ENCODE measurements around the gene COPS4. TPM values are rescaled to one million over a fixed set of nuclear protein-coding genes. Genes with fewer than 3 reads are reported as not detected.

COPS4 gene
- total and polyA plus RNA-seq, 2 of the 8 experiments (the other 6 are each of a cell fraction or from before 2014, with no cell fraction given) = 14.9 to 28.3 TPM

DNA sequence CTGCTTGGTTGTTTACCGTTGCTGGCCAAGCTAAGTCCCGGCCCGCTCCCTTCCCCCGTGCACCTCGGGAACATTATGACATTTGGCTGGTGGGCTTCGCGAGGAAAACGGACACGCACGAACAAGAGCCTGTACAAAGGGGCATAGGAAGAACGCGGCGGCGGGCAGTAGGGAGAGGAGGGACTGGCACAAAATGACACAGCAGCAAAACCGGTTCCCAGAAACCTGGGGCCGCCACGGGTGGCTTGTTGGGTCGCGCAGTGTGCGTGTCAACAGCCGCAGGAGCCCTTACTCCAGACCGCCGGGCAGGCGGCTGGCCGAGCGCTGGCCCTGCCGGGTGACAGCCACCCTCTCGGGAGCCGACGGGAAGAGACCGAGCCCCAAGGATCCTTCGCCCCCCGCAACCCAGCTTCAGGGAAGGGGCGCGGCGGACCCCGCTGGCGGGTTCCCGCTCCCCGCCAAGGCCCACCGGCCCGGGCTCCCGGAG lies 22.7 kb upstream of the COPS4 start:
- FAIRE-seq = no peak
- Histone ChIP-seq H3K56ac (replicated peaks; ENCODE audit: insufficient read length, low read depth, low read length) (no peak overlapping the region), H4K5ac (ENCODE audit: insufficient read length, low read depth, low read length) (no peak overlapping the region), H3K79me1 (ENCODE audit: low read depth, low read length) (no peaks in the 10 kb centered on the region), H2BK5ac (ENCODE audit: low read depth, low read length) (no peak overlapping the region), H2AK5ac (ENCODE audit: low read depth, low read length) (no peak overlapping the region), H3K18ac (ENCODE audit: extremely low read depth, low read length) (no peak overlapping the region), H2AFZ (ENCODE audit: low read length) (no peak overlapping the region), H2BK15ac (ENCODE audit: low read length) (no peak overlapping the region), H3K14ac (ENCODE audit: insufficient read length) (no peak overlapping the region), H3K4ac (replicated peaks; ENCODE audit: insufficient read length, low read depth, low read length) (no peak overlapping the region), H3K4me1 (replicated peaks in 1 of 4; ENCODE audit: control insufficient read depth in 3 of 4, insufficient read depth in 4 of 4, low read length in 3 of 4) (peaks cover 0 to 6% (median 3%) of the 10 kb centered on the region in 4 experiments; a peak in 3 of 7 replicates), H3K4me3 (ENCODE audit: extremely low read depth in 1 of 4, insufficient read depth in 2 of 4, low read depth in 3 of 4, low read length in 4 of 4) (peak overlapping the region; percentile 67 to 98 (median 73)), H3K9ac (replicated peaks in 1 of 4; ENCODE audit: extremely low read depth in 1 of 4, low read depth in 3 of 4, low read length in 3 of 4) (peak overlapping the region in 3 of 4 experiments; percentile 42 to 61 (median 57); a peak in 3 of 7 replicates), H2BK12ac (ENCODE audit: low read depth, low read length) (no peak overlapping the region), H4K8ac (ENCODE audit: extremely low read depth, insufficient read depth, low read length) (no peak overlapping the region), H3K36me3 (ENCODE audit: control insufficient read depth in 2 of 4, insufficient read depth in 4 of 4, low read length in 3 of 4) (no peaks in the 10 kb centered on the region), H3K27me3 (replicated peaks in 1 of 4; ENCODE audit: control insufficient read depth in 3 of 4, extremely low read depth in 1 of 4, insufficient read depth in 3 of 4, low read length in 3 of 4) (peaks cover 0 to 6% (median 3%) of the 10 kb centered on the region in 4 experiments; a peak in 4 of 7 replicates), H2BK120ac (replicated peaks; ENCODE audit: low read depth, low read length) (no peak overlapping the region), H2BK20ac (ENCODE audit: low read length) (no peak overlapping the region), H3K23ac (ENCODE audit: insufficient read length) (no peak overlapping the region), H4K91ac (replicated peaks; ENCODE audit: insufficient read length, low read length) (no peak overlapping the region), H3K79me2 (ENCODE audit: control insufficient read depth in 1 of 2, insufficient read depth in 2 of 2, low read length in 2 of 2) (peaks cover 0 to 16% of the 10 kb centered on the region in 2 experiments; a peak in 2 of 4 replicates), H3K27ac (ENCODE audit: low read depth, low read length) (no peak overlapping the region), H3K4me2 (ENCODE audit: insufficient read depth in 1 of 2, low read depth in 2 of 2, low read length in 2 of 2) (peak overlapping the region; percentile 87 to 94), H4K20me1 (replicated peaks in 1 of 2; ENCODE audit: control insufficient read depth in 1 of 2, insufficient read depth in 2 of 2, low read length in 2 of 2) (no peaks in the 10 kb centered on the region), H3K23me2 (ENCODE audit: low read depth, low read length) (peaks cover 13% of the 10 kb centered on the region), H3K9me3 (ENCODE audit: insufficient read depth in 2 of 2, low read depth in 1 of 2, low read length in 1 of 2) (no peaks in the 10 kb centered on the region)
- DNase-seq (ENCODE audit: low read depth in 1 of 2, low spot score in 2 of 2) = peak in 1 of 2 experiments; percentile 63
- CTCF ChIA-PET (ENCODE audit: partially characterized antibody) = interaction anchor here (0.7 to 1.6 kb wide), 2 partner anchors 51 to 115 kb away, joined by 3 to 5 read pairs; no protein-coding TSS in a partner anchor
- POLR2A ChIA-PET (ENCODE audit: partially characterized antibody) = interaction anchor here (1.0 to 2.8 kb wide), 7 partner anchors 10 to 119 kb away, joined by 4 to 20 read pairs (median 8); partner anchors contain the start of genes COPS4 and THAP9
- 4% methylated on average over 22 of the region's 43 CpGs; no CpG with 5 or more reads in 1 of the 2 experiments for WGBS, 2 experiments (ENCODE audit: extremely low coverage in 1 of 2, insufficient coverage in 1 of 2, insufficient read length in 1 of 2, insufficient replicate concordance in 2 of 2, low coverage in 1 of 2, low lambda C conversion rate in 2 of 2, missing lambda C conversion rate in 1 of 2)
- no peak for TF ChIP-seq SP4 (IDR thresholded peaks at IDR 0.05; ENCODE audit: low read length)
- no peak for TF ChIP-seq TCF12 (IDR thresholded peaks at IDR 0.05; ENCODE audit: low read depth, low read length)
- no peak for TF ChIP-seq SUZ12 (IDR thresholded peaks at IDR 0.05; ENCODE audit: low read length)
- no peak for TF ChIP-seq SP1 (IDR thresholded peaks at IDR 0.05; ENCODE audit: low read depth, low read length)
- TF ChIP-seq, protein P1, sequence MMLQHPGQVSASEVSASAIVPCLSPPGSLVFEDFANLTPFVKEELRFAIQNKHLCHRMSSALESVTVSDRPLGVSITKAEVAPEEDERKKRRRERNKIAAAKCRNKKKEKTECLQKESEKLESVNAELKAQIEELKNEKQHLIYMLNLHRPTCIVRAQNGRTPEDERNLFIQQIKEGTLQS (IDR thresholded peaks at IDR 0.05; ENCODE audit: insufficient read depth, low read depth, low read length) = no peak
- TF ChIP-seq POLR2AphosphoS5 (IDR thresholded peaks at IDR 0.05; ENCODE audit: low read depth, low read length) = no peak
- TF ChIP-seq BACH1 (IDR thresholded peaks at IDR 0.05; ENCODE audit: low read length) = no peak
- 0 out of 2 replicates have a peak, but pooled peaks have one; percentile 19 for TF ChIP-seq CREB1 (IDR thresholded peaks at IDR 0.05)
- no peak for TF ChIP-seq EGR1 (IDR thresholded peaks at IDR 0.05; ENCODE audit: borderline replicate concordance, low read depth, low read length)
- TF ChIP-seq PHF8 (conservative IDR thresholded peaks at IDR 0.05; ENCODE audit: low read depth, low read length) = no peak; the same call in 1 of the 2 replicates
- no peak for TF ChIP-seq KDM5A (IDR thresholded peaks at IDR 0.05; ENCODE audit: low read length)
- TF ChIP-seq SP2 (IDR thresholded peaks at IDR 0.05; ENCODE audit: low read length) = no peak
- TF ChIP-seq CBX8 (IDR thresholded peaks at IDR 0.05; ENCODE audit: borderline replicate concordance, low read depth, low read length) = no peak
- TF ChIP-seq CTBP2 (IDR thresholded peaks at IDR 0.05; ENCODE audit: borderline replicate concordance, insufficient read depth, insufficient read length, low read length) = peak; percentile 19
